Measurements from ENCODE around the gene TLX1.

TLX1 gene

DNA sequence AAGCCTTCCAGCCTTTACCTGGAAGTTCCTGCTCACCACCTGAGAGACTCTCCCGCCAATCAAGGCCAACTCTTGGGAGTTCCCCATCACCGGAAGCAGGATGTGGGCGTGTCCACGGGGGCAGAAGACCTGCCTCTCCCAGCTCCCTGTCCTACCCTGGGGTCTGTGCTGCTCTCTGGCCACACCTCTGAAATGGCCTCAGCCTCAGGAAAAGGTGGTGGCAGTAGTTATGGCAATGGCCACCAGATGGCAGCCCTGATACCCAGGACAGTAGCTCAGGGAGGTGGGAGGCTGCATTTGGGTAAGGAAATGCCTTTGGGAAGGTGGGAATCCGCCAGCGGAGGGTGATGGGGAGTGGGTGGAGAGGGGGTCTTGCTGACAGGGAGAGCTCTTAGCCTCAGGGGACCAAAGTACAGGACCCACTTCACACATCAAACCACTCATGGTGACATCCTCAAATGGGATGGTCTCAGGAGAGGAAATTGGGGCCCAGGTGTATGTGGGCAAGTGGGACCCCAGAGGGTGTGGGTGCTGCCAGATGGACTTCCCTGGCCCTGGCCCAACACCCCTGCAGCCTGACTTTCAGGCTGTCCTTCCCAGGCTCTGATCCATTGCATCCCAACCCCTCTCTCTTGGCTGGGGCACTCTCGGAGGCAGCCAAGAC lies 35.4 kb upstream of the TLX1 start:
- peaks cover 11 to 40% of the 10 kb centered on the region in 2 donors for H3K27me3 ChIP-seq (ENCODE audit: control insufficient read depth in 1 of 2, insufficient read depth in 2 of 2, low read length in 2 of 2)
- H3K27ac ChIP-seq (ENCODE audit: low read depth, low read length), result no peak overlapping the region
- no peaks in the 10 kb centered on the region for H3K4me1 ChIP-seq (ENCODE audit: insufficient read depth, low read length)
- no peaks in the 10 kb centered on the region for H3K36me3 ChIP-seq (ENCODE audit: insufficient read depth, low read length)
- H3K4me3 ChIP-seq (ENCODE audit: low read depth in 1 of 2, low read length in 2 of 2), result no peak overlapping the region
- no peaks in the 10 kb centered on the region for H3K9me3 ChIP-seq (ENCODE audit: low read length)
- H3K9ac ChIP-seq (ENCODE audit: low read length), result no peak overlapping the region

DNA sequence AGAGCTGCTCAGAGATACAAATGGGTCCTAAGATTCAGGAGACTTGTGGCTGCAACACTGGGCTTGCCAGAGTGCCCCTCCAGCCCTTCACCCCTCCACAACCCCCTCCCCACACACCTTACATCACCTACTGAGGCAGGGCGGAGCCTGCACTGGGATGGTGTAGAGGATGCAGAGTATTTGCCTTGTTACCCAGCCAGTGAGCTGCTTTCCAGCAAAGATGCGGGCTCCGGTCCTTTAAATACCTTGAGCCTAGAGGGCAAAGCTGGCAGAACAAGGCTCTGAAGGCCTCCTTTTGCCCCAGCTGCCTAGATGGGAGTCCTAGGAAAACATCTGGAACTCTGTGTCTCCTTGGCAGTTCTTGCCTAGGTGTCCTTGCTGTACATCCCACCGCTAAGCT lies 34.7 kb upstream of the TLX1 start:
- H3K4me3 ChIP-seq (ENCODE audit: low read depth in 1 of 2, low read length in 2 of 2), result no peak overlapping the region
- no peak overlapping the region for H3K27ac ChIP-seq (ENCODE audit: low read depth, low read length)
- no peaks in the 10 kb centered on the region for H3K4me1 ChIP-seq (ENCODE audit: insufficient read depth, low read length)
- no peaks in the 10 kb centered on the region for H3K36me3 ChIP-seq (ENCODE audit: insufficient read depth, low read length)
- H3K27me3 ChIP-seq (ENCODE audit: control insufficient read depth in 1 of 2, insufficient read depth in 2 of 2, low read length in 2 of 2), result peaks cover 11 to 38% of the 10 kb centered on the region in 2 donors
- H3K9ac ChIP-seq (ENCODE audit: low read length), result no peak overlapping the region
- no peaks in the 10 kb centered on the region for H3K9me3 ChIP-seq (ENCODE audit: low read length)

DNA sequence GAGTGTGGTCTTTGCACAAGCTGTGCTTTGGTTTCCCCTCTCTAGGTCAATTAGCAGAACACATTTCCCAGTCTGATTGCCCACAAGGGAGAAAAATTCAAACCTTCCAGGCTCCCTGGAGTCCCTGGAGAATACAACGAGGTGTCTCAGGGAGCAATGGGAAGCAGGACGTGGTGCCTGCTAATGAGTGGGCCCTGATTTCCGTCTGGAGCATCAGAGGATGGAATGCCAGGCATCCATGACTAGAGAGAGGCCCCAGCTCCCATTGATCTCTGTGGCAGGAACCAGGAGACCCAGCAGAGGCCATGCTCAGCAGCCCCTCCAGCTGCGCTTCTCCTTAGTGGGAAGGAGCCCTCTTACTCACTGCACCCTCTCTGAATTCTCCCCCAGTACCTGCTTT lies 33.2 kb upstream of the TLX1 start:
- Histone ChIP-seq H3K36me3 (ENCODE audit: insufficient read depth, low read length) (no peaks in the 10 kb centered on the region), H3K27me3 (ENCODE audit: control insufficient read depth in 1 of 2, insufficient read depth in 2 of 2, low read length in 2 of 2) (peaks cover 11 to 32% of the 10 kb centered on the region in 2 donors), H3K4me1 (ENCODE audit: insufficient read depth, low read length) (no peaks in the 10 kb centered on the region), H3K9ac (ENCODE audit: low read length) (no peak overlapping the region), H3K4me3 (ENCODE audit: low read depth in 1 of 2, low read length in 2 of 2) (no peak overlapping the region), H3K27ac (ENCODE audit: low read depth, low read length) (no peak overlapping the region), H3K9me3 (ENCODE audit: low read length) (no peaks in the 10 kb centered on the region)

DNA sequence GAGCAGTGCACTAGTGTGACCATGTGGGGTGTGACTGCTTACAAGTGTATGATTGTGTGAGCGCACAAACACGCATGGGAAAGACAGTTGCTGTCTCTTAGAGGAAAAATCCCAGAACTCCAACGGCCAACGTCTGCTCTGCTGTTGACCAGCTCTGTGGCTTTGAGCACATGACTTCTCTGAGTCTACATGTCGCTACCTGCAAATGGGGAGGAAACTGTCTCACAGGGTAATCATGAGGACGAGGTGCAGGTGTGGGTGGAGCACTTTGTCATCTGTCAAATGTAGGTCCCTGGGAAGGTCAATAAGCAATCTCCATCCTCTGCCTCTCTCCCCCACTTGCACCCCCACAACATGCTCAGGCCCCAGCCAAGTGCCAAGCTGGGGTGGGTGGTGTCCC lies 31.2 kb upstream of the TLX1 start:
- H3K9me3 ChIP-seq (ENCODE audit: low read length), result no peaks in the 10 kb centered on the region
- no peaks in the 10 kb centered on the region for H3K4me1 ChIP-seq (ENCODE audit: insufficient read depth, low read length)
- no peak overlapping the region for H3K4me3 ChIP-seq (ENCODE audit: low read depth in 1 of 2, low read length in 2 of 2)
- no peak overlapping the region for H3K9ac ChIP-seq (ENCODE audit: low read length)
- H3K36me3 ChIP-seq (ENCODE audit: insufficient read depth, low read length), result no peaks in the 10 kb centered on the region
- no peak overlapping the region for H3K27ac ChIP-seq (ENCODE audit: low read depth, low read length)
- peaks cover 6 to 15% of the 10 kb centered on the region in 2 donors for H3K27me3 ChIP-seq (ENCODE audit: control insufficient read depth in 1 of 2, insufficient read depth in 2 of 2, low read length in 2 of 2)

DNA sequence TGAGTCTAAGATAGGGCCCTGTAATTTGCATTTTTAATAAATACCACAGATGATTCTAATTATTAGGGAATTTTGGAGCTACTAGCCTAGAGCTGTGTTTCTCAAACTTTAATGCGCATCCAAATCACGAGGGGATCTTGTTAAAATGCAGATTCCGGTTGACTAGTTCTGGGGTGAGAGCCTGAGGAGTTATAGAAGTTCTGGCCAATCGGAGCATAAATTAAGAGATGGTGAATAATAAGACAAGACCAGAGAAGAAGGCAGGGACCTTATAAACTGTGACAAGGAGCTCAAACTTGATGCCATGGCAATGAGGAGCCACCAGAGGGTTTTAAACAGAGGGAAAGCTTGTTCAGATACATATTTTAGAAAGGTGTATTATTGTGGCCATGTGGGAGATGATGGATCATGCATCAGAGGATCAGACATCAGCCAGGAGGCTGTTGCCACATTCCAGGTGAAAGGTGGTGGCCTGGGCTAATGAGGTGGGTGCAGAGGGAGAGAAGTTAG lies 29.7 kb upstream of the TLX1 start:
- H3K27me3 ChIP-seq (ENCODE audit: control insufficient read depth in 1 of 2, insufficient read depth in 2 of 2, low read length in 2 of 2), result peaks cover 0 to 7% of the 10 kb centered on the region in 2 donors
- H3K4me1 ChIP-seq (ENCODE audit: insufficient read depth, low read length), result no peaks in the 10 kb centered on the region
- no peak overlapping the region for H3K9ac ChIP-seq (ENCODE audit: low read length)
- no peaks in the 10 kb centered on the region for H3K36me3 ChIP-seq (ENCODE audit: insufficient read depth, low read length)
- no peaks in the 10 kb centered on the region for H3K9me3 ChIP-seq (ENCODE audit: low read length)
- H3K27ac ChIP-seq (ENCODE audit: low read depth, low read length), result no peak overlapping the region
- H3K4me3 ChIP-seq (ENCODE audit: low read depth in 1 of 2, low read length in 2 of 2), result no peak overlapping the region

DNA sequence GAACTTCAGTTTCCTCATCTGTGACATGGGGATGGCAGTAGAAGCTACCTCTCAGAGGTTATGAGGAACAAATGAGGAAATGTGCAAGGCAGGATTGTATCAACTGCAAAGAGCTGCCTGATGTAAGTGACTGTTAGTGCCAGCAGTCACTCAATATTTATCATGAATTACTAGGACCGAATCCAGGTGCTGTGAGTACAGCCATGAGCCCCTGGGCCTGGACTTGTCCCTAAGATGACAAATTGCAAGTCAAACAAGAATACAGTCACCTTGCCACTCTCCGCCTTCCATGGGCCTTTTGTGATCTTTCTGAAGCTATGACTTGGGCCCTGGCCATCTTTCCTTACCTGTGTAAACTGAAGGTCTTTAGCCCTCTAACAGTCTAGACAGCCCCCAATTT lies 27.7 kb upstream of the TLX1 start:
- Histone ChIP-seq H3K36me3 (ENCODE audit: insufficient read depth, low read length) (no peaks in the 10 kb centered on the region), H3K4me3 (ENCODE audit: low read depth in 1 of 2, low read length in 2 of 2) (no peak overlapping the region), H3K4me1 (ENCODE audit: insufficient read depth, low read length) (no peaks in the 10 kb centered on the region), H3K27ac (ENCODE audit: low read depth, low read length) (no peak overlapping the region), H3K9ac (ENCODE audit: low read length) (no peak overlapping the region), H3K9me3 (ENCODE audit: low read length) (no peaks in the 10 kb centered on the region), H3K27me3 (ENCODE audit: control insufficient read depth in 1 of 2, insufficient read depth in 2 of 2, low read length in 2 of 2) (peaks cover 0 to 16% of the 10 kb centered on the region in 2 donors)

DNA sequence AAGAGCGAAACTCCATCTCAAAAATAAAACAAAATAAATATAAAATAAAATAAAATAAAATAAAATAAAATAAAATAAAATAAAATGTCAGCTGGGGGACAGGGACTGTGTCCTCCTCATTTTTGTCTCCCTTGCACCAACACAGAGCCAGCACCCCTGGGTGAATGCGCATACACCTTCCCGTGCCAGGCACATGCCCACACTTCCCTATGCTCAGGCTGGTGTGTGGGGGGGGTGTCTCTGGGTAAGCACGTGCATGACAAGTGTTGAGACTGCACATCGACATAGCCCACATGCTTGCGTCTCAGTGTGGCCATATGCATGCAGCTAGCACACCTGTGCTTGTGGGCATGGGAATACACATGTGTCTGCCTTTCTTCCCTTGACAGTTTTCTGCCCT lies 24.7 kb upstream of the TLX1 start:
- Histone ChIP-seq H3K4me3 (ENCODE audit: low read depth in 1 of 2, low read length in 2 of 2) (no peak overlapping the region), H3K36me3 (ENCODE audit: insufficient read depth, low read length) (no peaks in the 10 kb centered on the region), H3K27me3 (ENCODE audit: control insufficient read depth in 1 of 2, insufficient read depth in 2 of 2, low read length in 2 of 2) (peaks cover 0 to 11% of the 10 kb centered on the region in 2 donors), H3K9ac (ENCODE audit: low read length) (no peak overlapping the region), H3K4me1 (ENCODE audit: insufficient read depth, low read length) (no peaks in the 10 kb centered on the region), H3K9me3 (ENCODE audit: low read length) (no peaks in the 10 kb centered on the region), H3K27ac (ENCODE audit: low read depth, low read length) (no peak overlapping the region)

DNA sequence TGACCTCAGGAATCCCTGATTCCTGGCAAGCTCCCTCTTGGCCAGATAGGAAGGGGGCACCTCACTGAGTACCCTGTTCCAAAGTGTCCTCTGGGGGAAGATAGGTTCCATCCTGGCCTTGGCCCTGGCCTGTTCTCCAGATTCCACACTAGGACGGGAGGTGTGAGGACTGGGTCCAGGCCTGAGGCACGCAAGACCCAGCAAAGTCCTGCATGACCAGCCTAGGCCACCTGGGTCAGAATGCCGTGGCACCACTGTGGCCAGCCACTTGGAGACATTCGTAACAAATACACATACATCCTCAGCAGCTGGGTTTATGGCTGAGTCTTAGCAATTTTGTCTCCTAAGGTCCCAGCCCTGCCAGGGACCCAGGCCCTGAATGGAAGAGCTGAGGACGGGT lies 23.3 kb upstream of the TLX1 start:
- Histone ChIP-seq H3K9me3 (ENCODE audit: low read length) (no peaks in the 10 kb centered on the region), H3K36me3 (ENCODE audit: insufficient read depth, low read length) (no peaks in the 10 kb centered on the region), H3K27me3 (ENCODE audit: control insufficient read depth in 1 of 2, insufficient read depth in 2 of 2, low read length in 2 of 2) (peaks cover 0 to 14% of the 10 kb centered on the region in 2 donors), H3K9ac (ENCODE audit: low read length) (no peak overlapping the region), H3K27ac (ENCODE audit: low read depth, low read length) (no peak overlapping the region), H3K4me3 (ENCODE audit: low read depth in 1 of 2, low read length in 2 of 2) (no peak overlapping the region), H3K4me1 (ENCODE audit: insufficient read depth, low read length) (no peaks in the 10 kb centered on the region)

DNA sequence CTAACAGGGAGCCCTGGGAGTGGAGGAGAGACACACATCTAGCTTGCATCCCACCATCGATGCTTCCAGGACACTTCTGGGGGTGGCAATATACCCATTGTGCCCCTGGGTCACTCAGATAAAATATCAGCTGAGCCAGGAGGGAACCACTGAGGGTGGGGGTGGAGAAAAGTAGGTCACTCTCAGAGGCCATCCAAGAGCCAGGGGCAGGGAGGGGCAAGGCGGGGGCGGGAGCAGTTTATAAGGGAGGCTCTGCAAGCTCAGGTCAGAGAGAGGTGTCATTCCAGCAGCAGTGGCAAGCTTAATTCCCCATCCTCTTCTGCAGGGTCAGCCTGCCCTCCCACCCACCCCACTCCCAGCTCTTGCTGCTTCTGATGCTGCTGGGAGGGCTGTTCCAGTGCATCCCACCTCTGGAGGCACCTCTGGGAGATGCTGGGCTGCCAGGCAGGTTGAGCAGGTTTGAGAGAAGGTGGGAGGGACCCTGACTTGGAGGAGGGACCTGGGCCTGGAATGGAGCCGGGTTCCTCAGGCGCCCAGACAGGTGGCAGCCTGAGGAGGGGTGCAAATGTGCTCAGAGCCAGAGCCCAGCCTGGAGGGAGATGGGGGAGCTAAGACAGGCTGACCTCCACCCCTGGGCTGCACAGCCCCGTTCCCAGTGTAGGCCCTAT lies 20.1 kb upstream of the TLX1 start:
- H3K4me1 ChIP-seq (ENCODE audit: insufficient read depth, low read length), result no peaks in the 10 kb centered on the region
- H3K27me3 ChIP-seq (ENCODE audit: control insufficient read depth in 1 of 2, insufficient read depth in 2 of 2, low read length in 2 of 2), result peaks cover 0 to 24% of the 10 kb centered on the region in 2 donors
- no peak overlapping the region for H3K27ac ChIP-seq (ENCODE audit: low read depth, low read length)
- H3K36me3 ChIP-seq (ENCODE audit: insufficient read depth, low read length), result no peaks in the 10 kb centered on the region
- H3K9ac ChIP-seq (ENCODE audit: low read length), result no peak overlapping the region
- no peak overlapping the region for H3K4me3 ChIP-seq (ENCODE audit: low read depth in 1 of 2, low read length in 2 of 2)
- no peaks in the 10 kb centered on the region for H3K9me3 ChIP-seq (ENCODE audit: low read length)

DNA sequence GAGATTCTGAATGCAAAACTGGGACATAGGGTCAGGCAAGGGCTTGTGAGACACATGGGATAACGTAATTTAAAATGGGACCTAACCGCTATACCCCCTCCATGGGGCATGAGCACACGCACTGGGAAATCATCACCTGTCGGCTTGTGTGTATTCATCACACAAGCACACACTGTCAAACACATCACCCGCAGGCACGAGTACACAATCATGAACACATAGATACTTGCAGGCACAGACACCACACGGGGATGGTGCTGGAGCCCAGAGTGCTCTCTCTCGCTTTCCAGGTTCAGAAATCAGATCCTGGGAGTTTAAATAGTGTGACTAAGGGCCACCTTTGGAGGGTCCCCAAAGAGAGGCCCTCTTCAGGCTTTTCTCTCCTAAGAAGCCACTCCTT lies 19.6 kb upstream of the TLX1 start:
- H3K9ac ChIP-seq (ENCODE audit: low read length), result no peak overlapping the region
- H3K36me3 ChIP-seq (ENCODE audit: insufficient read depth, low read length), result no peaks in the 10 kb centered on the region
- H3K27ac ChIP-seq (ENCODE audit: low read depth, low read length), result no peak overlapping the region
- no peaks in the 10 kb centered on the region for H3K9me3 ChIP-seq (ENCODE audit: low read length)
- peaks cover 0 to 24% of the 10 kb centered on the region in 2 donors for H3K27me3 ChIP-seq (ENCODE audit: control insufficient read depth in 1 of 2, insufficient read depth in 2 of 2, low read length in 2 of 2)
- H3K4me3 ChIP-seq (ENCODE audit: low read depth in 1 of 2, low read length in 2 of 2), result no peak overlapping the region
- no peaks in the 10 kb centered on the region for H3K4me1 ChIP-seq (ENCODE audit: insufficient read depth, low read length)

DNA sequence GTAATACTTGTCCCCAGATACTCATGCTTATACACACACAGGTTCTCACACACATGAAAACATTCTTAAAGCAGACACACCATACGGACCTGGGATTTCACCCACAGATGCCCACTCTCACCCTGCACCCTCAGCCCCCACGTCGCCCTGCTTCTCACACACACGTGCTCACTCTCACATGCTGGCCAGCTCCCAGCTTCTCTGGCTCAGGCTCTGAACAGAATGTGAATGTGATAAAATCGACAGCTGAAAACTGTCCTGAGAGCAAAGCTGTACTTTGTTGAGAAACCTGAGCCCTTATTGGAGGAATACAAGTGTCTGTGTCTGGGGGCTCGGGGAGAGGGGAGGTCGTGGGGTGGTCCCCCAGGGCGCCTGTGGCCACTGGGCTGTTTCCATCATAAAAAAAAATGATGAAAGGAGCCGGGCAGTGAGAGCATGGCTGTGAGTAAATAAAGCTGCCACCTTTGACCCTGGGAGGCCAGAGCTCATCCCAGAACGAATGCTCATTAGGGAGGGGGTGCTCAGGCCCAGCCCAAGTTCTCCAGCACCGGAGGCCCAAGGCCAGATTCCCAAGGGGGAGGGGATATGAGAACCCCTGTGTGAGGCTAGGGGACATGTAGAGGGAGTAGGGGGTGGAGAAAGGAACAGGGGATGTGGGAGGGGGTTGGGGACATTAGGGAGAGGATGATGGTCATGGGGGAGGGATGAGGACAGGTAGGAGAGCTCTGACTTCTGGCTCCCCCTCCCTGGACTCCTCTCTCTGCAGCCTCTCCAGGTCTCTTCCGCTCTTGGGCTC lies 18.1 kb upstream of the TLX1 start:
- Histone ChIP-seq H3K36me3 (ENCODE audit: insufficient read depth, low read length) (no peaks in the 10 kb centered on the region), H3K4me1 (ENCODE audit: insufficient read depth, low read length) (no peaks in the 10 kb centered on the region), H3K27ac (ENCODE audit: low read depth, low read length) (no peak overlapping the region), H3K9ac (ENCODE audit: low read length) (no peak overlapping the region), H3K27me3 (ENCODE audit: control insufficient read depth in 1 of 2, insufficient read depth in 2 of 2, low read length in 2 of 2) (peaks cover 0 to 19% of the 10 kb centered on the region in 2 donors), H3K4me3 (ENCODE audit: low read depth in 1 of 2, low read length in 2 of 2) (no peak overlapping the region), H3K9me3 (ENCODE audit: low read length) (no peaks in the 10 kb centered on the region)

Measured in muscle layer of colon (tissue), 2 donors.